C4-2B (cell line): ENCODE results near the gene REEP3.

Experiments
- ZFX ChIP-seq: fragments of 450-650 bp; IDR thresholded peaks from 2 replicates; pipeline ENCODE4 v1.6.1; 2017
- TF ChIP-seq, protein P1 (sequence below): fragments of 450-650 bp; conservative IDR thresholded peaks from 2 replicates; pipeline ENCODE4 v1.5.1; 2017; ENCODE audit warnings: mild to moderate bottlenecking

- TF ChIP-seq, protein P1, sequence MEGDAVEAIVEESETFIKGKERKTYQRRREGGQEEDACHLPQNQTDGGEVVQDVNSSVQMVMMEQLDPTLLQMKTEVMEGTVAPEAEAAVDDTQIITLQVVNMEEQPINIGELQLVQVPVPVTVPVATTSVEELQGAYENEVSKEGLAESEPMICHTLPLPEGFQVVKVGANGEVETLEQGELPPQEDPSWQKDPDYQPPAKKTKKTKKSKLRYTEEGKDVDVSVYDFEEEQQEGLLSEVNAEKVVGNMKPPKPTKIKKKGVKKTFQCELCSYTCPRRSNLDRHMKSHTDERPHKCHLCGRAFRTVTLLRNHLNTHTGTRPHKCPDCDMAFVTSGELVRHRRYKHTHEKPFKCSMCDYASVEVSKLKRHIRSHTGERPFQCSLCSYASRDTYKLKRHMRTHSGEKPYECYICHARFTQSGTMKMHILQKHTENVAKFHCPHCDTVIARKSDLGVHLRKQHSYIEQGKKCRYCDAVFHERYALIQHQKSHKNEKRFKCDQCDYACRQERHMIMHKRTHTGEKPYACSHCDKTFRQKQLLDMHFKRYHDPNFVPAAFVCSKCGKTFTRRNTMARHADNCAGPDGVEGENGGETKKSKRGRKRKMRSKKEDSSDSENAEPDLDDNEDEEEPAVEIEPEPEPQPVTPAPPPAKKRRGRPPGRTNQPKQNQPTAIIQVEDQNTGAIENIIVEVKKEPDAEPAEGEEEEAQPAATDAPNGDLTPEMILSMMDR: no peak
- no peak for TF ChIP-seq ZFX
Observed at GRCh38 chr10:63646491-63646890, 125.3 kb downstream of the REEP3 start.
